Esophagus squamous epithelium (tissue), 5 donors: ENCODE results near the gene FREM1. TPM values are rescaled to one million over a fixed set of nuclear protein-coding genes. Genes with fewer than 3 reads are reported as not detected.

Experiments
- DNase-seq: peaks from one replicate; lab custom pipeline; 2025; lab: John Stamatoyannopoulos, UW
- H3K27ac ChIP-seq, 4 donors: fragments of 200-600 bp; sonication (generic); one replicate each; pipeline ENCODE4 v1.5.1; 2016 to 2019; ENCODE audit warnings: mild to moderate bottlenecking in 1 of 4
- H3K27me3 ChIP-seq, 4 donors: fragments of 200-600 bp; sonication (generic); 1 replicate in 3 of 4; 2 replicates in 1 of 4; pipeline versions ENCODE4 v1.5.1 to v1.6.0; 2017 to 2021; ENCODE audit warnings: antibody characterized with exemption in 1 of 4
- H3K36me3 ChIP-seq, 3 donors: fragments of 200-600 bp; sonication (generic); one replicate each; pipeline ENCODE4 v1.5.1; 2016 to 2019
- H3K4me1 ChIP-seq, 3 donors: fragments of 200-600 bp; sonication (generic); one replicate each; pipeline ENCODE4 v1.5.1; 2017 to 2019
- H3K4me3 ChIP-seq, 4 donors: fragments of 200-600 bp; sonication (generic); 1 replicate in 3 of 4; 2 replicates in 1 of 4; pipeline ENCODE4 v1.5.1; 2016 to 2019; ENCODE audit warnings: mild to moderate bottlenecking in 2 of 4, moderate library complexity in 1 of 4
- H3K9me3 ChIP-seq, 3 donors: fragments of 200-600 bp; sonication (generic); one replicate each; pipeline ENCODE4 v1.5.1; 2016 to 2019
- CTCF ChIP-seq, 6 experiments: fragments of 450-650 bp in 4 of 6; fragments of 200-600 bp in 2 of 6; sonication (generic) in 2 of 6; IDR thresholded peaks; one replicate each; pipeline ENCODE4 v1.5.1; 2016 to 2019; ENCODE audit warnings: antibody characterized with exemption in 6 of 6, mild to moderate bottlenecking in 4 of 6, moderate library complexity in 4 of 6
- POLR2A ChIP-seq, 4 donors: fragments of 450-650 bp; IDR thresholded peaks; one replicate each; pipeline ENCODE4 v1.6.1; 2017; ENCODE audit warnings: antibody characterized with exemption in 4 of 4, mild to moderate bottlenecking in 4 of 4, moderate library complexity in 3 of 4
- WGBS, 2 donors: methylation state at CpG; one replicate each; pipeline ENCODE4 v1.1.5; 2018; 5-methylcytosine and 5-hydroxymethylcytosine counted together
- intact Hi-C: fragments of 100-400 bp; cut with DNase I; formaldehyde crosslinking; loops from one replicate; pipeline ENCODE4 v1.15.0; 2022
- total RNA-seq, 4 donors: library from RNA; depleted of rRNA; stranded (reverse); fragments of >200 nt; gene quantifications; one replicate each; pipeline ENCODE4 v1.1.0, GENCODE V29; 2016
- donor health status: DM: yes; HTN: yes; CAD: no.

FREM1 gene
- total RNA-seq, 4 donors from 2014 or later = 0.09 to 0.95 (median 0.23) TPM; not detected in 1

DNA sequence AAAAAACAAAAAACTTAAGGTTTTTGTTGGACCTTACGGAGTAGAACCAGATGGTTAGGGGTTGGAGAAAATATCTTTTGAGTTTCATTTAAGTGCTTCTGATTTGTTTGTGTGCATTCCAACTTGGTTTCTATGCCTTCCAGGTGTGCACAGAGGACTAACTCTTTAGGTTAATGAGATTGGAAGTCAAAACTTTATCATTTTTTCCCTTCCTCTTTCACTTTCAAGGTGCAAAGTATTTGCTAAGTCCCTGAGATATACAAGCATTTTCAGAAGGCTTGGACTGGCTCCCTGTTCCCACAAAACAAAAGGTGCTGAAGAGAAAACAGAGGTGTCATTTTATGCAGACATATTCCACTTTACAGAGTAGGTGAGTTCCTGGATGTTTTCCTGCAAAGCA is 157.4 kb downstream of the FREM1 start:
- H3K36me3 ChIP-seq = no peaks in the 10 kb centered on the region

GRCh38 chr9:14752271-14752670 is 158.0 kb downstream of the FREM1 start:
- WGBS, 2 donors = 54 to 71% methylated on average over 1 of the region's 1 CpG
- Histone ChIP-seq H3K27ac (no peak overlapping the region), H3K36me3 (no peaks in the 10 kb centered on the region), H3K27me3 (no peaks in the 10 kb centered on the region), H3K4me1 (no peaks in the 10 kb centered on the region), H3K9me3 (no peaks in the 10 kb centered on the region), H3K4me3 (no peak overlapping the region)
- no peak for DNase-seq
- no peak for TF ChIP-seq POLR2A (IDR thresholded peaks at IDR 0.05)
- no peak for TF ChIP-seq CTCF (IDR thresholded peaks at IDR 0.05)
- intact Hi-C loops = no loop called here

More for the DNA sequence above, 157.4 kb downstream of the FREM1 start:
- intact Hi-C loops = no loop called here
- Histone ChIP-seq H3K27me3 (no peaks in the 10 kb centered on the region), H3K9me3 (no peaks in the 10 kb centered on the region), H3K4me1 (no peaks in the 10 kb centered on the region), H3K4me3 (no peak overlapping the region), H3K27ac (no peak overlapping the region)
- TF ChIP-seq CTCF (IDR thresholded peaks at IDR 0.05) = no peak
- TF ChIP-seq POLR2A (IDR thresholded peaks at IDR 0.05) = no peak
- no peak for DNase-seq
- 81 to 89% methylated on average over 1 of the region's 1 CpG for WGBS, 2 donors

DNA sequence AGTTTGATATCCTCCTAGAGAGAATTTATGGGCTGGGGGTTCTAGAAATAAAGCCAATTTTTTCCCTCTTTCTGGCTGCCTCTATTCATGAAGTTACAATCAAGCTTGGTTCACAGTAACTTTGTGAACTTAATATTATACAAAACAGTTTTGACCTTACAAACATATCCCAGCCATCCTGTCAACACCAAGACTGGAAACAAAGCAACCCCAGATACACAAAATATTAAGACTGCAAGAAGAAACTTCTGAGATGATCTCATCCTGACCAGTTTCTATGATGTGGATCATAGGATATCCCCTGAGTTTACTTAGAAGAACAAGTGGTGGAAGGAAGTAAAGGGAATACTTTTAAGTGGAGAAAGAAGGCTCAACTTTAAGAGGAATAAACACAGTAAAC is 159.4 kb downstream of the FREM1 start:
- no peaks in the 10 kb centered on the region for H3K4me1 ChIP-seq
- no peak for DNase-seq

DNA sequence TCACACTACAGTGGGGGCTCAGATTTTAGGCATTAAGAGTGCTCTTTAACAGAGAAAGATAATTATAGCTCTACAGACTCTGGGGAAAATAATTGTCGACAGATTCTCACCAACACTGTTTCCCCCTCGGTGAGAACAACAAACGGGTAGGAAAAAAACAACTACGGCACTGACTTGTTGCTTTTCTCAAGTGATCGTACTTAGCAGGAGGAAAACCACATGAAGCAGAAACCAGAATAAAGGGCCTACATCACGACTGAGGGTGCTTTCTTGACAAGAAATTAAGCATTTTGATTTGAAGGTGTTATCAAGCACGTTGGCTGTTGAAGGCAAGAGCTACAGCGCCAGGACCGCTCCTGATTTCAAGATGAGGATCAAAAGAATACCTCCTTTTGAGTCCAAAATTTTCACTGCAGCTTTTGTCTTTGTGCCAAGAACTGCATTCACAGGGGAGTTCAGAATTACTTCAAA is 160.5 kb downstream of the FREM1 start:
- H3K4me3 ChIP-seq = no peak overlapping the region
- H3K27me3 ChIP-seq = no peaks in the 10 kb centered on the region
- intact Hi-C loops = no loop called here
- no peak overlapping the region for H3K27ac ChIP-seq
- 50 to 69% methylated on average over 9 of the region's 9 CpGs for WGBS, 2 donors
- no peaks in the 10 kb centered on the region for H3K36me3 ChIP-seq
- TF ChIP-seq POLR2A (IDR thresholded peaks at IDR 0.05) = no peak
- no peak for TF ChIP-seq CTCF (IDR thresholded peaks at IDR 0.05)
- no peak for DNase-seq
- H3K4me1 ChIP-seq = no peaks in the 10 kb centered on the region
- H3K9me3 ChIP-seq = no peaks in the 10 kb centered on the region

More for the DNA sequence above, 159.4 kb downstream of the FREM1 start:
- Histone ChIP-seq H3K4me3 (no peak overlapping the region), H3K27me3 (no peaks in the 10 kb centered on the region), H3K9me3 (no peaks in the 10 kb centered on the region), H3K27ac (no peak overlapping the region), H3K36me3 (no peaks in the 10 kb centered on the region)
- no peak for TF ChIP-seq CTCF (IDR thresholded peaks at IDR 0.05)
- TF ChIP-seq POLR2A (IDR thresholded peaks at IDR 0.05) = no peak
- intact Hi-C loops = no loop called here

DNA sequence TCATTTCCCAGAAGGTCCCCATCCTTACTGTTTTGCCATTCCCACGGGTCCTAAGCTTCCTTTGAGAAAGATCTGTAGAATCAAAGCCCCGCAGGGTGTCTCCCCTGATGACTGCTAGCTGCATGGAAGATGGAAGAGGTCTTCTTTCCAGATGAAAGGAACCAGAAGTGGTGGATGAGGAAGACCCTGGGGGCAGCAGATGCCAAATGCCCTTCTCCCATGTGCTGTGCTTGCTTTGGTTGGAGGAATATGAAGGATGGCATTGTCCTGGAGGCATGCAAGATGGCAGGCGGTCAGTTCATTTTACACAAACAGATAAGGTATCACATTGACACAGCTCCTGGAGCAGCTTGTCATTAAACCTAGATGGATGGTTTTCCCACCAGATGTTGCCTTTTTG is 161.9 kb downstream of the FREM1 start:
- intact Hi-C loops = no loop called here
- 83 to 85% methylated on average over 3 of the region's 3 CpGs for WGBS, 2 donors
- no peak overlapping the region for H3K4me3 ChIP-seq
- no peaks in the 10 kb centered on the region for H3K36me3 ChIP-seq
- no peak for TF ChIP-seq CTCF (IDR thresholded peaks at IDR 0.05)
- H3K9me3 ChIP-seq = no peaks in the 10 kb centered on the region
- no peaks in the 10 kb centered on the region for H3K4me1 ChIP-seq
- DNase-seq = no peak
- no peak overlapping the region for H3K27ac ChIP-seq
- H3K27me3 ChIP-seq = no peaks in the 10 kb centered on the region
